ENCODE measurements around the gene GSG1L. TPM values are rescaled to one million over a fixed set of nuclear protein-coding genes. Genes with fewer than 3 reads are reported as not detected.

GSG1L gene
- total RNA-seq, 1 donor from 2014 or later: not detected

DNA sequence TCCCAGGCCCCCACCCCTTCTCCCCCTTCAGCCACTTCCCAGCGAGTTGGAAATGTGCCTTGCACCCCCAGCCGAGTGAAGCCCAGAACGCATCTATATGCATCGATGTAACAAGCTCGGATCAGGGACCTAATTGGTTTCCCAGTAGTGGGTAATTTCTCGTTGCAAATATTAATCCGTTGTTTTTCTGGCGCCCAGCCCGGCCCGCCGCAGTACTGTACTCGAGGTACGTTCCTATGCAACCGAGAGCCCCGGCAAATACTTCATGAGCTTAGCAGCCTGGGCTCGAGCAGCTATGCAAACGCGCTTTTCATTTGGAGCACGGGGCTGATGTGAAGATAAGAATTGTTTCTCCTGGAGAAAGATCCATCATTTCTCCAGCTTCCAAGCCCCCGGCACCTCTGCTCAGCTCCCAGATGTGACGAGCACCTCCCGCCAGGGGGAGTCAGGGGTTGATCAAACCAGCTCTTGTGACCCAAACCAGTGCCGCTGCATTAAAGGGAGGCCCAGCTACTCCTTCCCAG, 283.8 kb downstream of the GSG1L start:
- DNase-seq (ENCODE audit: low read depth): no peak
- H3K4me3 ChIP-seq (ENCODE audit: low read depth, low read length): no peak overlapping the region
- H3K36me3 ChIP-seq (ENCODE audit: control insufficient read depth, insufficient read depth, low read length): no peaks in the 10 kb centered on the region
- no peaks in the 10 kb centered on the region for H3K27me3 ChIP-seq (ENCODE audit: control insufficient read depth, insufficient read depth, low read length)
- TF ChIP-seq, protein P1, sequence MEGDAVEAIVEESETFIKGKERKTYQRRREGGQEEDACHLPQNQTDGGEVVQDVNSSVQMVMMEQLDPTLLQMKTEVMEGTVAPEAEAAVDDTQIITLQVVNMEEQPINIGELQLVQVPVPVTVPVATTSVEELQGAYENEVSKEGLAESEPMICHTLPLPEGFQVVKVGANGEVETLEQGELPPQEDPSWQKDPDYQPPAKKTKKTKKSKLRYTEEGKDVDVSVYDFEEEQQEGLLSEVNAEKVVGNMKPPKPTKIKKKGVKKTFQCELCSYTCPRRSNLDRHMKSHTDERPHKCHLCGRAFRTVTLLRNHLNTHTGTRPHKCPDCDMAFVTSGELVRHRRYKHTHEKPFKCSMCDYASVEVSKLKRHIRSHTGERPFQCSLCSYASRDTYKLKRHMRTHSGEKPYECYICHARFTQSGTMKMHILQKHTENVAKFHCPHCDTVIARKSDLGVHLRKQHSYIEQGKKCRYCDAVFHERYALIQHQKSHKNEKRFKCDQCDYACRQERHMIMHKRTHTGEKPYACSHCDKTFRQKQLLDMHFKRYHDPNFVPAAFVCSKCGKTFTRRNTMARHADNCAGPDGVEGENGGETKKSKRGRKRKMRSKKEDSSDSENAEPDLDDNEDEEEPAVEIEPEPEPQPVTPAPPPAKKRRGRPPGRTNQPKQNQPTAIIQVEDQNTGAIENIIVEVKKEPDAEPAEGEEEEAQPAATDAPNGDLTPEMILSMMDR (IDR thresholded peaks at IDR 0.05; ENCODE audit: insufficient read depth, low read length, poor library complexity, severe bottlenecking): peak; percentile 46

DNA sequence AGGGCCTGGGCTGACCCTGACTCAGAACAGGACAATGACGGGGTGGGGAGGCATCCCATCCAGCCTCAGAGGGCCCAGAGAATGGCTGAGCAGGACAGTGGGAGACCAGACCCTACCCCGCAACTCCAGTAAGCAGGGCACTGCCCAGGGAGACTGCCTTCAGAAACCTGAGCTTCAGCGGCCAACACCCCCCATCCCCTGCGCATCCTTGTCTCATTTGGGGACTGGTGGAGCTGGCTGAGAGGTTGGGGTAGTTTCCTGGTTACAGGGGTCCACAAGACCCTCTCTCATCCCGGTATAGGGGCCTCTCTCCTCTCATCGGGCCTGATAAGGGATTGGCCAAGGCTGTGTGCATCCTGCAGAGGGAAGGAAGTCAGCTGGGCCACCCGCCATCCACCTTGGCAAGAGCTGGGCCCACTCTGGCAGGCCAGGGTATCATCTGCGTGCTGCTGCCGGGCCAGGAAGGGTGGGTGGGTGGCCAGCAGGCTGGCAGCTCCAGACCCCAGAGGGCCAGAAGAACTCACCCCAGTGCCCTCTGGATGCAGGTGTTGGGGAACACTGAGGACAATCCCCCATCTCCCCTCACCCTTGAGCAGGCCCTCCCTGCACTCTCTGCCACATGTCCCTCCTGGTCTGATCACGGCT, 284.5 kb downstream of the GSG1L start:
- DNase-seq (ENCODE audit: low read depth): no peak
- no peaks in the 10 kb centered on the region for H3K36me3 ChIP-seq (ENCODE audit: control insufficient read depth, insufficient read depth, low read length)
- TF ChIP-seq, protein P1 (IDR thresholded peaks at IDR 0.05; ENCODE audit: insufficient read depth, low read length, poor library complexity, severe bottlenecking): no peak
- no peaks in the 10 kb centered on the region for H3K27me3 ChIP-seq (ENCODE audit: control insufficient read depth, insufficient read depth, low read length)
- no peak overlapping the region for H3K4me3 ChIP-seq (ENCODE audit: low read depth, low read length)

DNA sequence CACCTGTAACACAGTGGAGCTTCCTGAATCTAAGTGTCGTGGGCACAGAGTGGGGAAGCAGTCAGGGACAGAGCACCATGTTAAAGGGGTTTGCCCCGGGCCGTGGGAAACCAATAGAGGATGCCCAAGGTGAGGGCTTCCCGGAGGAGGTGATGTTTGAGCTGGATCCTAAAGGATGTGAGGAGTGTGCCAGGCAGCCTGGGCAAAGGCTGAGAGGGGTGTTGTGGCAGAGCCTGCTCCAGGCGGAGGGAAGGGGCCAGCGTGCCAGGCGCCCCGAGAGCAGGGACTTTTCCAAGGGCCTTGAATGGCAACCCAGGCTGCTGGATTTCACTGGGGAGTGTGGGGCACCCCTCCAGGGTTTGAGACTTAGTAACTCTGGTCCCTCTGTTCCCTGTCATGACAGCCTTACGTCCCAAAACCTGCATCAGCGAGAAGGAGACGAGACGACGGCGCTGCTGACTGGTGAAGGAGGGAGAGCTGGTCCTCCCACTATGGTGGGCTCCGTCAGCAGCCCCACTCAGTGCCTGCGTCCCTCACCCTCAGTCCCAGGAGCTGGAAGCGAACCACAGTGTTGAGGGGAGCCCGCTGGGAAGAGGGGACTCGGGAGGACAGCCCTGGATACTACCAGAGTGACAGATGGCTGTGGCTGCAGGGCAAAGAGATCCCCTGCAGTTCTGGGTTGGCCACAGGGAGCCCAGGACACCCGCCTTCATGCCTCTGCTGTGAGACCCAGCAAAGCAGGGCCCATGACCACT, 285.2 kb downstream of the GSG1L start:
- DNase-seq (ENCODE audit: low read depth): no peak
- TF ChIP-seq, protein P1 (IDR thresholded peaks at IDR 0.05; ENCODE audit: insufficient read depth, low read length, poor library complexity, severe bottlenecking): no peak
- H3K4me3 ChIP-seq (ENCODE audit: low read depth, low read length): no peak overlapping the region

GRCh38 chr16:27777527-27777926, 286.0 kb downstream of the GSG1L start:
- Histone ChIP-seq H3K36me3 (ENCODE audit: control insufficient read depth, insufficient read depth, low read length) (no peaks in the 10 kb centered on the region), H3K27me3 (ENCODE audit: control insufficient read depth, insufficient read depth, low read length) (no peaks in the 10 kb centered on the region), H3K4me3 (ENCODE audit: low read depth, low read length) (no peak overlapping the region)
- TF ChIP-seq, protein P1 (IDR thresholded peaks at IDR 0.05; ENCODE audit: insufficient read depth, low read length, poor library complexity, severe bottlenecking): no peak
- no peak for DNase-seq (ENCODE audit: low read depth)

More for the DNA sequence above, 285.2 kb downstream of the GSG1L start:
- H3K36me3 ChIP-seq (ENCODE audit: control insufficient read depth, insufficient read depth, low read length): no peaks in the 10 kb centered on the region
- no peaks in the 10 kb centered on the region for H3K27me3 ChIP-seq (ENCODE audit: control insufficient read depth, insufficient read depth, low read length)

DNA sequence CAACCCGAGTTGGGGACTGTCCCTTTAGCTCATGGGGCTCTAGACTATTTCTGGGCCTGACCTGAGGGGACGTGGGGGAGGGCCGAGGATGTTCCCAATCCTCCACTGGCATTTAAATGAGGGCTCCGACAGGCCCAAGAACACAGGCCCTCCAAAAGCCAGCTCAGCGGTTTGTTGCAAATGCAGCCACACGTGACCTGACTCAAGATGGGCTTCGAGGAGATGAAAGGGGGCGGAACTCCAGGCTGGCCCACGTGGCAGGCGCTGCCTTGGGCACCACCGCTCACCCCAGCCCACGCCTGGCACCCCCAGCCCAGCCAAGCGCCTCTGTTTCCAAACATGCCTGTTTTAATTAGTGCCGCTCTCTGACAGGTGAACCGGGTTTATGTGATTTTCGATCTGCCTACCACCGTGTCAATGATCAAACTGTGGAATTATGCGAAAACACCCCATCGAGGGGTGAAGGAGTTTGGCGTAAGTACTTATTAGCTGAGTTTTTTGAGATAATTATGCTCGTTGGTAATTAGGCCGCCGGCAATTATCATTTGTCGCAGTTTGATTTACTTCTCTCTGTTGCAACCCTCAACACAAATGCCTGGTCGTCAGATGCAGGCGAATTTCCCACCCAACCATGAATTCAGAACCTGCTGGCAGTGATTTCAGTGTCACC, 286.8 kb downstream of the GSG1L start:
- Histone ChIP-seq H3K4me3 (ENCODE audit: low read depth, low read length) (no peak overlapping the region), H3K27me3 (ENCODE audit: control insufficient read depth, insufficient read depth, low read length) (no peaks in the 10 kb centered on the region), H3K36me3 (ENCODE audit: control insufficient read depth, insufficient read depth, low read length) (no peaks in the 10 kb centered on the region)
- DNase-seq (ENCODE audit: low read depth): no peak
- TF ChIP-seq, protein P1 (IDR thresholded peaks at IDR 0.05; ENCODE audit: insufficient read depth, low read length, poor library complexity, severe bottlenecking): no peak

Measured in kidney epithelial cell (primary cell).